G401 (cell line): ENCODE measurements around the gene KRAS. TPM values are rescaled to one million over a fixed set of nuclear protein-coding genes. Genes with fewer than 3 reads are reported as not detected.

ENCODE experiments used
- DNase-seq: peaks from one replicate; pipeline ENCODE4 v3.0.0-alpha.2; 2015; ENCODE audit warnings: low spot score
- in situ Hi-C: cut with HindIII; loops from 2 replicates; pipeline ENCODE4 v1.10.0; 2016; ENCODE audit warnings: low sequenced_read_pairs, mixed read lengths
- total RNA-seq: library from RNA; depleted of rRNA; stranded (reverse); fragments of >200 nt; shearing (Covaris generic); gene quantifications from 2 replicates; pipeline ENCODE4 v1.2.3, GENCODE V29; 2014

The KRAS gene
- total RNA-seq, 1 experiment from 2014 or later = 9.5 TPM

DNA sequence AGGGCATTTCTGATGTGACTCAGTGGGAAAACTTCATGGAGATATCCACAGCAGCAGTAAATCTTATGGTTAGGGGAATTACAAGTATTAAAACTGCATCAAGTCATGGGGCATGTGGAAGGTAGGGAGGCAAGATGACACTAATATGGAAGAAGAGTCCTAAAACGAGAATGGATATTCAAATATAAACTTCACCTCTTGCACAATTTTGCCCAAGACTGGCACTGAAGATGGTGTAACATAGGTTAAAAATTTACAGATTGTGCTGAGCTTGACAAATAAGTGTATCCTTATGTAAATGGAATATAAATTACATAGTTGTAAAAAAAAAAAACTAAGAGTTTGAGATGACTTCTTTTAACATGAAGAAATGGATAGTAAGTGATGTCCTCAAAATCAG is 42.9 kb downstream of the KRAS start:
- in situ Hi-C loops = no loop called here
- no peak for DNase-seq

DNA sequence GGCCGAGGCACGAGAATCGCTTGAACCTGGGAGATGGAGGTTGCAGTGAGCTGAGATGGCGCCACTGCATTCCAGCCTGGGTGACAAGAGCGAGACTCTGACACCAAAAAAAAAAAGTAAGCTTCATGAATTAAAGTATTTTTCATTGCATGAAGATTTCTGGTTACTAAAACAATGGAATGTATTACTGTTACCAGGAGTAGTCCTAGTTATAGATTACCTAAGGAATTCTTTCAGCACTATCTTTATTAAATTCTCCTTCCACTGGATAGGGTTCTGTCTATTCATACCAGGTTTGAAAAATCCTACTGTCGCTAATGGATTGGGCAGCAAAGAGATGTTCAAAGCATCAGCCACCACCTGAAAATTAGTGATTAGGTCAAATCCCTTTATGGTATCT is 43.3 kb downstream of the KRAS start:
- in situ Hi-C loops = no loop called here
- DNase-seq = no peak

GRCh38 chr12:25202137-25202536 is 48.6 kb downstream of the KRAS start:
- DNase-seq = no peak
- in situ Hi-C loops = no loop called here

- in situ Hi-C loops = no loop called here
- DNase-seq = no peak
Measured at GRCh38 chr12:25200703-25201102, 50.0 kb downstream of the KRAS start.

GRCh38 chr12:25197608-25198007 is 53.1 kb downstream of the KRAS start:
- DNase-seq = no peak
- in situ Hi-C loops = no loop called here

- peak; percentile 93 for DNase-seq
- in situ Hi-C loops = no loop called here
Measured at GRCh38 chr12:25195056-25195971, 55.4 kb downstream of the KRAS start, which contains the start of the genes DNAI7 and ETFRF1. DNAI7 (minus strand) TSS chr12:25195160; CDS start chr12:25195078, 82 bp downstream. ETFRF1 (plus strand) TSS chr12:25195237; CDS start chr12:25203957, 8,720 bp downstream.

- in situ Hi-C loops = no loop called here
- no peak for DNase-seq
Measured at GRCh38 chr12:25194722-25195055, 56.0 kb downstream of the KRAS start.

- peak; percentile 13 for DNase-seq
- in situ Hi-C loops = no loop called here
Measured at GRCh38 chr12:25194214-25194613, 56.5 kb downstream of the KRAS start.

DNA sequence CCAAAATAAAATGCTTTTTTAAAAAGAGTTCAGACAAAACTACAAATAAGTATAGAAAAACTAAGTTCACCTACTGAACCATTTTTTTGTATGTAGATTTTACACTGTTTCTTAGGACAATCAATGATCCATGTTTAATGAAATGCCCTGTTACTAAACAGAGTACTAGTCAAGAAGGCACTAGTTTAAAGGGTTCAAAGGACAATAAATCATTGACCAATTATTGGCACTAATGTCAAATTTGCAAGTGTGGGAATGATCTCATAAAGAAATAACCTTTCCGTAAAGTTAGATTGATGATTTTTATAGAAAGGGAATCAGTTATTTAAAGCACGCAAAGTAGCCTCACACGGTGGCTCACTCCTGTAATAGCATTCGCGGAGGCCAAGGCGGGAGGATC is 59.9 kb downstream of the KRAS start:
- in situ Hi-C loops = no loop called here
- DNase-seq = no peak

DNA sequence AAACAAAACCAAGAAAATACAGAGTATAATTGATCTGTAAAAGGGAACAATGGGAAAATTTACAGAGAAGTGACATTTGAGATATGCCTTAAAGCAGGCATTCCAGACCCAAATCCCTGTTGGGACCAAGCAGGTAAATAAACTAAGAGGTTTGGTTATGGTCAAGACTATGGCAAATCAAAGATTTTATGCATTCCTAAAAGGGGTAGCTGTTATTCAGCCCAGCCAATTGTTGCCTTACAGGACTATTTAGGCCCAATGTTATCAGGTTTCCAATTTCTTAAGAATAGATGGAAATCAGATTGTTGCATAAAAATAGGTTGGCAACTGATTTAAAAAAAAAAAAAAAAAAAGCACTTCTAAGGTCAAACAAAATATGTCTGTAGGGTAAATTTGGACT is 61.1 kb downstream of the KRAS start:
- DNase-seq = no peak
- in situ Hi-C loops = no loop called here

GRCh38 chr12:25187781-25188180 is 62.9 kb downstream of the KRAS start:
- DNase-seq = no peak
- in situ Hi-C loops = no loop called here

- DNase-seq = no peak
- in situ Hi-C loops = no loop called here
Measured at GRCh38 chr12:25186788-25187402, 63.8 kb downstream of the KRAS start.

- DNase-seq = no peak
- in situ Hi-C loops = no loop called here
Measured at GRCh38 chr12:25186038-25186787, 64.5 kb downstream of the KRAS start.

- DNase-seq = no peak
- in situ Hi-C loops = no loop called here
Measured at GRCh38 chr12:25184132-25184531, 66.6 kb downstream of the KRAS start.

DNA sequence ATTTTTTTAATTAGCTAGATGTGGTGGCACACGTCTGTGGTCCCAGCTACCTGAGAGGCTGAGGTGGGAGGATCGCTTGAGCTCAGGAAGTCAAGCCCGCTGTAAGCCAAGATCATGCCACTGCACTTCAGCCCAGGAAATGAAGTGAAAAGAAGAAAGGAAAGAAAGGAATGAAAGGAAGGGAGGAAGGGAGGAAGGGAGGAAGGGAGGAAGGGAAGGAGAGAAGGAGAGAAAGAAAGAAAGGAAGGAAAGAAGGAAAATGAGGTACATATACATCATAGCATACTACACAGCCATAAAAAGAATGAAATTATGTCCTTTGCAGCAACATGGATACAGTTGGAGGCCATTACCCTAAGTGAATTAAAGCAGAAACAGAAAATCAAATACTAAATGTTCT is 68.0 kb downstream of the KRAS start:
- in situ Hi-C loops = no loop called here

DNA sequence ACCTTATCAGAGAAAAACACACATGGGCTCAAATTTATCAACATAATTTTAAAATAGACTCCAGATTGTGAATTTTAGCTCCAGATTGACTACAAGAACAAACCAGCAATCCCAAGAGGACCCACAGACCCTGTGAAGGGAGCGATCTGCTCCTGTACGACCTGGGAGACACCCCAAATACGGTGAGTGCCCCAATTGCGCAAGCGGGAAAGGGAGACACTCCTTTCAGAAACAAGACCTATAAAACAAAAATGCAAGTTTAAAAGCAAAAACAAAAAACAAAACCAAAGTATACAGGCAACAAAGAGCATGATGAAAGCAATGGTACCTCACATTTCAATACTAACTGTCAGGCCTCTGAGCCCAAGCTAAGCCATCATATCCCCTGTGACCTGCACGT is 87.9 kb downstream of the KRAS start:
- no peak for DNase-seq
- in situ Hi-C loops = no loop called here

More for the DNA sequence above, 68.0 kb downstream of the KRAS start:
- no peak for DNase-seq

DNA sequence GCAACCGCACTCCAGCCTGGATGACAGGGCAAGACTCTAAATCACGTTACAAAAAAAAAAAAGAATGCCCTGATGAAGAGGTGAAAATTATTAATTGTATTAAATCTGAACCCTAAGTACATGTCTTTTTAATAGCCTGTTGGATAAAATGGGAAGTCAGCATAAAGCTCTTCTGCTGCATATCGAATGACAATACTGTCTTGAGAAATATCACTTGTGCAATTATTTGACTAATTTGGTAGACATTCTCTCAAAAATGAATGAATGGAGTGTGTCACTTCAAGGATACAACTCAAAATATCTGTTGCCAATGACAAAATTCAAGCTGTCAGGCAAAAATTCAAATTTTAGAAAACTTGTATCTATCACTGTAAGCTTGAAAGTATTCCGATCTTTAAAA is 94.7 kb downstream of the KRAS start:
- DNase-seq = no peak
- in situ Hi-C loops = no loop called here

DNA sequence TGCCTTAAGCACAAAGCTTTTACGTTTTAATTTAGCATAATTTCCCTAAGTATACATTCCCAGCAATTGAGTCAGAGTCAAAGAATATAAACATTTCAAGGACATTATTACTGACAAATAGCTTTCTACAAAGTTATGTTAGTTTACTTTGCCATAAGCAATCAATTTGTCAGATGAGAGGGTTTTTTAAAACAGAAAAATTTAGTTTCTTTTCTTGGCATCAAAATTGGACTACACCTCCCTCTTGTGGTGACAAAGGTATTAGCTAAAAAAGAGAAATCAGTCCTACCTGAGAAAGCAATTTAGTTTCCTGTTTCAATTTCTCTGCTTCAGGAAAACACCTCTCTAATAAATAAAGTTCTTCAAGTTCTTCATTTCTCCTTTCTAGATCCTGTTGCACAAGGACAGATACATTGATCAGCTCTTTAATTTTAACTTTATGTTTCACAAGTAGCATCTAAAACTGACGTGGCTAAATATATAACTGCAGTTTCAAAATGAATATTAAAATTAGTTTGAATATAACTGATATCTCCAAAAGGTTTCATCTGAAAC is 95.6 kb downstream of the KRAS start:
- DNase-seq = peak; percentile 26
- in situ Hi-C loops = no loop called here
